ENCODE measurements around the gene IL20. TPM values are rescaled to one million over a fixed set of nuclear protein-coding genes. Genes with fewer than 3 reads are reported as not detected.
"Not testable (repeated sequence)": the region's sequence is repeated elsewhere in the genome, so short reads cannot be mapped to it uniquely, and the experiment has no call there.

IL20 gene
- total RNA-seq, 1 donor from 2014 or later, result not detected

GRCh38 chr1:206842854-206843253 is 22.6 kb upstream of the IL20 start:
- no peak for DNase-seq (ENCODE audit: low read depth, low spot score)

DNA sequence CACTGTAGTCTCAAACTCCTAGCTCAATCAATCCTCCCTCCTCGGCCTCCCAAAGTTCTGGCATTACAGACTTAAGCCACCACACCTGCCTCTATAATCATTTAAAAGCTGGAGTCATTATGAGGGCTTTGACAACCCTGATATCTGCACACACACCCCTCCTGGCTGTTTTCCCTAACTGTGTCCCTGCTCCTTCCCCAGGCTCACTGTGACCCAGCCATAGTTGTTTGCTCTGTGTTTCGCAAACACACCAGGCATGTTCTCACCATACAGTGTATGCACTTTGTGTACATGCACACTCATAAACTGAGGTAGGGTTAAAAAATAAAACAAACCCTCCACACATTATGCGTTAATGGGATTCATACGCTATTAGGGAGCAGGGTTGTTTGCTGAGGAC is 21.8 kb upstream of the IL20 start:
- DNase-seq (ENCODE audit: low read depth, low spot score), result no peak

DNA sequence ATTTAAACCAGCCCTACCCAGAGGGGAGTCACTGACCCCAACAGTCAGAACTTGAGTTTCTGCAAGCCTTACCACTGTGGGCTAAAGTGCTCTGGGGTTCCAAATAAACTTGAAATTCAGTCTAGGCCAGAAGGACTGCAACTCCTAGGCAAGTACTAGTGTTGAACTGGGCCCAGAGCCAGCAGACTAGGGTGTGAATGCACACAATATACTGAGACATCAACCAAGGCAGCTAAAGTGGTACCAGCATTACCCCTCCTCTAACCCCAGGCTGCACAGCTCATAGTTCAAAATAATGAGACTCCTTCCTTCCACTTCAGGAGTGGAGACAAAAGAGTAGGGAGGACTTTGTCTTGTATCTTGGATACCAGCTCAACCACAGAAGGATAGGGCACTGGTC is 18.9 kb upstream of the IL20 start:
- no peak for DNase-seq (ENCODE audit: low read depth, low spot score)

GRCh38 chr1:206847337-206847834 is 18.0 kb upstream of the IL20 start:
- no peak for DNase-seq (ENCODE audit: low read depth, low spot score)

- no peak for DNase-seq (ENCODE audit: low read depth, low spot score)
Observed at GRCh38 chr1:206847946-206848345, 17.5 kb upstream of the IL20 start.

GRCh38 chr1:206850401-206850800 is 15.0 kb upstream of the IL20 start:
- DNase-seq (ENCODE audit: low read depth, low spot score), result no peak

- DNase-seq (ENCODE audit: low read depth, low spot score), result no peak
Observed at GRCh38 chr1:206851341-206852010, 13.9 kb upstream of the IL20 start.

GRCh38 chr1:206852662-206853061 is 12.8 kb upstream of the IL20 start:
- not testable (repeated sequence) for DNase-seq (ENCODE audit: low read depth, low spot score)

- DNase-seq (ENCODE audit: low read depth, low spot score), result not testable (repeated sequence)
Observed at GRCh38 chr1:206853696-206854095, 11.7 kb upstream of the IL20 start.

DNA sequence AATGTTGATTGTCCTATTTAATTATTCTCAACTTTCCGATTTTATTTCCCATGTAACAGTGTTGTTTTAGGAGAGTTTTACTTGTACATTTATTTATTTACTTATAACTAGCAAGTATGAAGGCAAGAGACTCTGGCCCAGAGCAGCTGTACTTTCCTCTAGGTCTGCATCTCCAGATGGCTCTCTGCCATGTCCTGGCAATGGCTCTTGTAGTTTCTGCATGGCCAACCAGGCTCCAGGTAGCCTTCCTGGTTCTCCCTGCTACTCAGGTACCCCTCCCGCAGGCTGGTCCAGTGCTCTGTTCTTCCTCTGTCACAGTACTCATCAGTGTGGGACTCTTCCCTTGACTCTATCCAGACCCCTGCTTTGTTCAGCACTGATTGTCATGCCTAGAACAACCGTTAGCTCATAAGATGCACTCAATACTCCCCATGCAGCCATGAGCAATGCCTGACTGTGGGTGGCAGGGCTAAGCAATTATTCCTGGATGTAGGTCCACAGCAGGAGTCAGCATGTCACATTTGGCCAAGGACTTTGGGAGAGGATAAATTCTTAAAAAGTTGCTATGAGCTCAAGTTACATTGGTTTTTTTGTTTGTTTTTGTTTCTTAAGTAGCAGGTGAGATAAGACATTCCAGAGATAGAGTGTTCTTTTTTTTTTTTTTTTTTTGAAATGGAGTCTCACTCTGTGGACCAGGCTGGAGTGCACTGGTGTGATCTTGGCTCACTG is 10.9 kb upstream of the IL20 start:
- no peak for DNase-seq (ENCODE audit: low read depth, low spot score)

DNA sequence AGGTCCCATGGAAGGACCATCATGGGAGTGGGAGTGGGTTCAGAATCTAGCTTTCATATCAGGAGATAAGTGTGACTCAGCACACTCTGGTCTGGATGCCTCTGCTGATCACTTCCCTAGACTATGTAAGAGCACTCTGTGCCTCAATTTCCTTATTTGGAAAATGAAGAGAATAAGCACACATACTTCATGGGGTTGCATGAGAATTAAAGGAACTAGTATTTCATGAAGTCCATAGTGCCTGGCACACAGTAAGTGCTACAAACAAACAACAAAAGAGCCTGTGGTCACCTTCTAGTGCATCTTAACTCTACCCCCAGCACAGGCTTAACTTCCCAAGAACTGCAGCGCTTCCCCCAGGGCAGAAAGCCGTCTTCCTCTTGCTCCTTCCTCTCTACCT is 9.6 kb upstream of the IL20 start:
- no peak for DNase-seq (ENCODE audit: low read depth, low spot score)

GRCh38 chr1:206856674-206857464 is 8.6 kb upstream of the IL20 start:
- DNase-seq (ENCODE audit: low read depth, low spot score), result no peak

GRCh38 chr1:206859082-206859521 is 6.3 kb upstream of the IL20 start:
- DNase-seq (ENCODE audit: low read depth, low spot score), result no peak

DNA sequence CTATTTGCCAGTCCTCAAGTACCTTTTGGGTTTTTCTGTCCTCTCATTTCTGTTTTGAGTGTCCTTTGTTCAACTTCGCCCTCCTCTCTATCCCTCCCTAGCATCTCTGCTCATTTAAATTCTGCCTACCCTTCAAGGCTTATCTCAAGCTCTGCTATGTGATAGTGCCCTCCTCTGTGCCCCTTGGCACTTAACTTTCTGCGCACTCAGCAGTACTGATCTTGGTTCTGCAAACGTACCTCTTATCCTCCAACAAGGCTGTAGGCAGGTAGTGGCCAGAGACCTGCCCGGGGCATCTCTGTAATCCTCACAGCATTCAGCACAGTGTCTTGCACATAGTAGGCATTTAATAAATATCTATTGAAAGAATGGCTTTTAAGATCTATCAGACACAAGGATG is 5.3 kb upstream of the IL20 start:
- no peak for DNase-seq (ENCODE audit: low read depth, low spot score)

DNA sequence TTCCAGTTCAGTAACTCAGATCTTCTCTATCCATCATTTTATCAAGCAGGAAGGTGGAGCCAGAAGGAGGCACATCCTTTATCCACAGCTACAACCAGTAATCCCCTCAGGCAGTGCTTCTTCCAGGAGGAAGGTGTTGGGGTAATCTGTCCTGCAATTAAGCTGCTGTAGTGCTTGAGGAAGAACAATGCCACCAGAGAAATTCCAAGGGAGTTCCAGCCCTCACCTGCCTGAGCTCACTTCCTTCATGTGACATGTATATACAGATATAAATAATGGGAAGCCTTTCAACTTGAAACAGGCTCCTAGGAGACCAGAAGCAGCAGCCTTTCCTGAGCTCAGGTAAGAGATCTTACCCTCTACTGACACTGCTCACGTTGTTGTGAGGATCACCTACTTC is 2.2 kb upstream of the IL20 start:
- no peak for DNase-seq (ENCODE audit: low read depth, low spot score)

DNA sequence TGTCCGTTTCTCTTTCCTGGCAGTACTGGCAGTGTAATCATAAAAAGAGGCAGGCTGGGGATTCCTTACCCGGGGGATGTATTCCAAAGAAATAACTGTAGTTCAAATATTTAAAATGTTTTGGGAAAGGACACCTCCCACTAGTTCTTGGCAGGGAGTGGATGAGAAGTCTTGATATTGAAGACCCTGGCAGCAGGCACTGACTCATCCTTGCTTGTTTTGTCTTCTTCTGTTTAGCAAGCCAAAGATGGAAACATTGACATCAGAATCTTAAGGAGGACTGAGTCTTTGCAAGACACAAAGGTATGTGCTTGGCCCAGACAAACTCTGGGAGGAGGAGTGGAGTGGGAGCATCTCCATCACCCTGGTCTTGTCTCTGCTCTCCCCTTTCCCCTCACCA is 639 bp downstream of the IL20 start:
- no peak for DNase-seq (ENCODE audit: low read depth, low spot score)

DNA sequence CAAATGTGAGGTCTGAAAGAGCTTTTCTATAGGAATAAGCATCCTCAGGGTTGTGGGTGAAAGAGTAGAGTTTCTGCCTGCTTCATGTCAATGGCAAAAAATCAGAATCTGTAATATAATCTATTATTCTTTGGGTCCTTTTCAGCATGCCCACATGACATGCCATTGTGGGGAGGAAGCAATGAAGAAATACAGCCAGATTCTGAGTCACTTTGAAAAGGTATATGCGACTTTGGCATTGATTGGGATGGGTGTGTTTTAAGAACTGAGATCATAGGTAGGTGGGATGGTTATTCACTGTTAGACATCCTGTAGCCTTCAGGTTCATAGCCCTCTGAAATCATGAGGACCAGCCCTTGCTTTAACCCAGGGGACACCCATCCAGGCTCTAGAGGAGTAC is 1.8 kb downstream of the IL20 start:
- DNase-seq (ENCODE audit: low read depth, low spot score), result no peak

- DNase-seq (ENCODE audit: low read depth, low spot score), result no peak
Observed at GRCh38 chr1:206867716-206868115, 2.3 kb downstream of the IL20 start.

DNA sequence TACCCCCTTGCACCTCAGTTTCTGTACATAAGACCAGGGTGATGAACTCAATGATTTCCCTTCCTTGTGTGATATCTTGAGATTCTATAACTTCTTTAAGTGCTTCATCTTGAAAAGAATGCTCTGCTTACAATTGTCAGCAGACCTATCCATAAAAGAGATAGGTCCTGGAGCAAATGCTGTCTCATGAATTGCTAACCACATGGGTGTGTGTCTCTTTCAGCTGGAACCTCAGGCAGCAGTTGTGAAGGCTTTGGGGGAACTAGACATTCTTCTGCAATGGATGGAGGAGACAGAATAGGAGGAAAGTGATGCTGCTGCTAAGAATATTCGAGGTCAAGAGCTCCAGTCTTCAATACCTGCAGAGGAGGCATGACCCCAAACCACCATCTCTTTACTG is 2.8 kb downstream of the IL20 start:
- DNase-seq (ENCODE audit: low read depth, low spot score), result no peak

DNA sequence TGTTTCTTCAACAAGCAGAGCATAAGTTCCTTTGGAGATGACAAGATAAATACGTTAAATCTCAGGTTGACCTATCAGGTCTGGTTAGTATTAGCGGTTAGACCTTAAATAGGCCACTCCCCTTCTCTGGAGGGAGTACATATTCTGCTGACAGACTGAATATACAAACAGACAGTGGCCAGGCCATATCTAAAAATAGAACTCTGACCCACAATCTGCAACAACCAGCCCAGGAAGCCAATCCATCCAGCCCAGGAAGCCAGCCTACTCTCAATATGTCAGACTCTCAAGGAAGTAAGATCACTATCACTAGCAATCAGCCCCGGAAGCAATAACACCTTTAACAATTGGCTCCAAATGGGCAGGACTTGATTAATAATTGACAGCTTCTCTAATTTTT is 6.7 kb downstream of the IL20 start:
- DNase-seq (ENCODE audit: low read depth, low spot score), result no peak

GRCh38 chr1:206873603-206874188 is 8.3 kb downstream of the IL20 start:
- no peak for DNase-seq (ENCODE audit: low read depth, low spot score)

Measured in pulmonary artery endothelial cell (primary cell).